CD1c-positive myeloid dendritic cell (primary cell): Measurements from ENCODE around the gene SUGP2.

Experiments used
- DNase-seq: peaks from one replicate; pipeline ENCODE4 v3.0.0-alpha.2; 2016; ENCODE audit errors: extremely low spot score

SUGP2 gene

GRCh38 chr19:19033426-19034203 is at the start of gene SUGP2, which contains the start of gene ARMC6:
SUGP2 (minus strand) TSS chr19:19033517; CDS start chr19:19031071, 2,446 bp downstream.
ARMC6 (plus strand) TSS chr19:19033603; CDS start chr19:19034210, 607 bp downstream.
- DNase-seq, result peak; percentile 96

GRCh38 chr19:19081642-19082151 is 48.4 kb upstream of the SUGP2 start:
- DNase-seq, result no peak

- DNase-seq, result no peak
Measured at GRCh38 chr19:19079571-19079970, 46.3 kb upstream of the SUGP2 start.

DNA sequence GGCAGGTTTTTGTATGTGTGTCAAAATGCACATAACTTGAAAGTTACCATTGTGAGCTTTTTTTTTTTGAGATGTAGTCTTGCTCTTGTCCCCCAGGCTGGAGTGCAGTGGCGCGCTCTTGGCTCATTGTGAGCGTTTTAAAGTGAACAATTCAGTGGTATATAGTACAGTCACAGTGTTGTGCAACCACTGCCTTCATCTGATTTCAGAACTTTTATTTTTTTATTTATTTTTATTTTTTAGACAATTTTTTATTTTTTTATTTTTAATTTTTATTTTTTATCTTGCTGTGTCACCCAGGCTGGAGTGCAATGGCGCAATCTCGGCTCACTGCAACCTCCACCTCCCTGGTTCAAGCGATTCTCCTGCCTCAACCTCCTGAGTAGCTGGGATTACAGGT is 45.5 kb upstream of the SUGP2 start:
- no peak for DNase-seq

- DNase-seq, result no peak
Measured at GRCh38 chr19:19077103-19077502, 43.8 kb upstream of the SUGP2 start.

DNA sequence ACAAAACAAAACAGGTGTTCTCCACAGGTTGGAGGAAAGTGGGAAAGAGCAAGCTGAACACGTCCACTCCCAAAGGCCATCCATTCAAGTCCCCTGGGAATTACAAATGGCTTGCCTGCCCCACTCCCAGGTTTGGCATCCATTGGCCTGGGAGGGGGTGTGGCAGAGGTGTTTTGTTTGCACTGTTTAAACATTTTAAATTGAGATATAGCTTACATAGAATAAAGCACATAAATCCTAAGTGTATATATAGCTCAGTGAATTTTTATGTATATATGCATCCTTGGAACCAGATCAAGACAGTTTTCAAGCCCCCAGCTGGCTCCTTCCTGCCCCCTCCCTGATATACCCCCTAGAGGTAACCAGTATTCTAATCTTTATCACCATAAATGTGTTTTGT is 43.2 kb upstream of the SUGP2 start:
- DNase-seq, result no peak

GRCh38 chr19:19075126-19075525 is 41.8 kb upstream of the SUGP2 start:
- DNase-seq, result no peak

DNA sequence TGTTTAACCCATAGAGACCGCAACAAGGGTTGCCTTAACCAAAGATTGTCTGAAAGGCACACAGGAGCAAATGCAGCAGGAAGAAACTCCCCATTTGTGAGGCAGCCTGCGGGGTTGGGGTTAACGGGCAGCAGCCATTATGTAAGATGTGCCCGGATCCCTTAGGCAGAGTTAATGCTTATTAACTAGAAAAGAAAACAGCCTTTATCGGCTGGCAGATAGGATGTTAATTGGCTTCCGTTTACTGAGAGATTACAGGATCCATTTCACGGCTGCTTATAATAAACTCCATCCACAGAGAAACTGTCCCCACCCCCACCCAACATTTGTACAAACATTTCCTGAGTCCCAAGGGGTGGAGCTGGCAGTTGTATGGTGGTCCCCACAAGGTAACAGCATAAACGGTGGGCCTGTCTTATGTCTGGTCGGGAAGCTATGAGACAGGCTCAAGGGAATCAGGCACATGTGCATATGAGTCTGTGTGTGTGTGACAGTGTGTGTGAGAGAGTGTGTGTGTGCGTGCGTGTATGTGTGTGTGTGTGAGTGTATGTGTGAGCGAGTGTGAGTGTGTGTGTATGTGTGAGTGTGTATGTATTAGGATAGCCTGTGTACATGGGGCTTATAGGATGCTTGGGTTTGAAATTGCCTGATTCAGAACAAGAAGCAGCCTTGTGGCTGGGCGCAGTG is 41.0 kb upstream of the SUGP2 start:
- no peak for DNase-seq

DNA sequence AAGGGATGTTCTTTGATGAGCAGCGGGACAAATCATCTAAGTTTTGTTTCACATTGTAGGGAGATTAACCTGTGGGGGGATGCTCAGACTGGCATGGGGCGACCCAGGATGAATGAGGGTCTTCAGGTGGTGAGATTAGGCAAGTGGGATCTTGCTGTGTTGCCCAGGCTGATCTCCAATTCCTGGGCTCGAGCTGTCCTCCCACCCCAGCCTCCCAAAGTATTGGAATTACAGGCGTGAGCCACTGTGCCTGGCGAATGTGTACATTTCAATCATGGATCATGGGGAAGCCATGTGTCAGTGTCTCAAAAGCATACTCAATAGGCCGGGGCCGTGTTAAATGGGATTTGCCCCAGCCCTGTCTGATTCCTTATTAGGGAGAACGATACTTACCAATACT is 38.6 kb upstream of the SUGP2 start:
- no peak for DNase-seq

GRCh38 chr19:19068659-19069654 is 35.6 kb upstream of the SUGP2 start:
- no peak for DNase-seq

DNA sequence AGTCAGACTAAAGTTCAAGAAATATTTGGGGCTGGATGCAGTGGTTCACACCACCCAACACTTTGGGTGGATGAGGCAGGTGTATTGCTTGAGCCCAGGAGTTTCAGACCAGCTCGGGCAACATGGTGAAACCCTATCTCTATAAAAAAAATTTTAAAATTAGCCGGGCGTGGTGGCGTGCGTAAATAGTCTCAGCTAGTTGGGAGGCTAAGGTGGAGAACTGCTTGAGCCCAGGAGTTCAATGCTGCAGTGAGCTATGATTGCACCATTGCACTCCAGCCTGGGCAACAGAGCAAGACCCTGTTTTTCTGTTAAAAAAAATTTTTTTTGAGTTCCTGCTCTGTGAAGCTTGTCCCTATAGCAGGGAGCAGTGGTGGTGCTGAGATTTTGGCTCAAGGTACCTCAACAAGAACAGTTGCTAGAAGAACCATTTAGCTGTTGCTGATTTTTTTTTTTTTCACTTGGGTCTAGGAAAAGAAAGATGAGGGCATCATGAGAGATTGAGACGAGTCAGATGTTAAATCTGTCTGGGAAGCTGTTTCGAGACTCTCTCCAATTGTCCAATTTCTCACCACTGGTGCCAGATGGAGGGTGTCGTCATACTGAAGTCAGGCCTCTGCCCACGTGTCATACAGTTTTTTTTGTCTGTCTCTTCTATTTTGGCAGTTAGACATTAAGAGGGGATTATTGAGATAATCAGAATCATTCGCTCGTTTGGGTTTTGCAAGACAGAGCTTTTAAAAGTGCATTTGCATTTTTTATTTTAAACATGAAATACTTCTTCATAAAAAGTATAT is 34.2 kb upstream of the SUGP2 start:
- no peak for DNase-seq

GRCh38 chr19:19064811-19065745 is 31.8 kb upstream of the SUGP2 start:
- DNase-seq, result peak; percentile 5

GRCh38 chr19:19064098-19064722 is 30.9 kb upstream of the SUGP2 start:
- DNase-seq, result no peak

- DNase-seq, result peak; percentile 99
Measured at GRCh38 chr19:19063183-19064097, 30.1 kb upstream of the SUGP2 start, which contains the start of gene SLC25A42. SLC25A42 (plus strand) TSS chr19:19063994; CDS start chr19:19096125, 32,131 bp downstream.

DNA sequence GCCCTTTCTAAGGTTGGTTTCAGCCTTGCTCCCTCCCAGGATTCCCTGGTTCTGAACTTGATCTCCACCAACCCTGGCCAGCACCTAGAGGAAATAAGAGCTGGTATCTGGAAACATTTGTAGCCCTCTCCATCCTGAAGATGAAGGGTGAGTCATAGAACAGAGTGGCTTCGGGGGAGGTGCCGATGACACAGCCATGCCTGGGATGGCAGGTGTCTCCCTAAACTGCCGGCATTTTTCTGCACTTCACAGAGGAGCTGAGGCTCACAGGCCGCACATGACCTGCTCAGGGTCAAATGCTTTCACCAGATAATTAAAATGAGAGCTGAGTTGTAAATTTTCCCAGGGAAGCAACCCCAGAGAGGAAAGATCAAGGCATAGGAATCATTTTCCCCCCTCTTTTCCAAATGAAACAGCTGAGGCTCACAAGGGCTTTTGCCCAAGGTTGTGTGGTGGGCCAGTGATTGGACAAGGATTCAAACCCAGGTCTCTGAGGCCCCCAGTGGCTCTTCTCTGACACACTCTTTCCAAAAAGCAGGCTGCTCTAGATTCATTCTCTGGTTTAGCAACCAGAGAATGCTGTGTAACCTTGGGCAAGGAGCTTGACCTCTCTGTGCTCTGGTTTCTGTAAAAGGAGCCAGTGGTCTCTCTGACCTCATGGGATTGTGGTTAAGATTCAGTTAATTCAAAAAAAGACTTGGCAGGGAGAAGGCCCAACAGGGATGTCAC is 29.3 kb upstream of the SUGP2 start:
- DNase-seq, result no peak

DNA sequence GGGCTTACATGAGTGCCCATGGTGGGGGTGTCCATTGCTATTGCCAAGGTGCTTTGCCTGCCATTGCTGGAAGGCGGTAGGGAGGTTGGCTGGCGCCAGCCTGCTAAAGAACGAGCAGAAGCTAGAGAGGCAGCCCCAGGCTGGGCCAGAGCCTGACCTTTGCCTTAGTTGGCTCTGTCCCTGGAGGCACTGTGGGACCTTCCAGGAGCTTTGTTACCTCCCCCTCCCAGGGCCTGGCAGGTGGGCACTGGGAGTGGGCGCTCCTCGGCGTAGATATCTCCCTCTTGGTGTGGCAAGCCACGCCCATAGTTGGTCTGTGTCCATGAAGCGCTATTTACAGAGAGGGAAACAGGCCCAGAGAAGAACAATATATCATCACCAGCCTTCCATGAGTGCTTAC is 28.2 kb upstream of the SUGP2 start:
- no peak for DNase-seq

DNA sequence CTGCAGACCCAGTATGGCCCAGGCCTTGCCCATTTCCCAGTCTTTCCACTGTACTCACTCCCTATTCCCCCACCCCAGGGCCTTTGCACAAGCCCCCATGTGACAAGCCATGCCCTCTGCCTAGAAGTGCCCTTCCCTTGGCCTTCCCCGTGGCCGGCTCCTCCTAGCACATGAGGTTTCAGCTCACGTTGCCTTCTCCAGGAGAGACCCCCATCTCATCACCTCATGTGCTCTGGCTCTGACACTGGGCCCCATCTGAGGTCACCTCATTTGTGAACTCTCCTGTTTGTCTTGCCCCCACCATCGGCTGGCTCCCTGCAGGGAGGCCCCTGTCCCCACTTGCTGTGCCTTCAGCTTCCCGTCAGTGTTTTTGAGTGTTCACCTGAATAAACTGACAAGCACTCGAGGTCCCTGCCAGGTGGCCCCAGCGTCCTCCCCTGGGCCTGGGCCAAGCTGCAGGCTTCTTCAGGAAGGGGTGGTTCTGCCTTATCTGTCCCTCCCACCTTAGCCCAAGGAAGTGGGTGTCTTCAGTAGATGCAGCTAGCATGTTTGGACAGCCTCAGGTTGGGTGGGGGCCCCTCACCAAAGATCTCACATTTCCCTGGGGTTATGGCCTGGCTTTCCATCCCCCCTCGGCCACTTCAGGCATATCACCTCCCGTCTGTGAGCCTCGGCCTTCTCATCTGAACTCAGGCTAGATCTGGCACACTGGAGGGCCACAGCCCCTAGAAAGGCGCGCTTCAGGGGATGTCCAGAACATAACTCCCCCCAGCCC is 26.7 kb upstream of the SUGP2 start:
- DNase-seq, result no peak
